Duodenal mucosa (tissue), 2 donors: ENCODE data around the gene VKORC1L1.
"Not testable (repeated sequence)": the region's sequence is repeated elsewhere in the genome, so short reads cannot be mapped to it uniquely, and the experiment has no call there.

ENCODE experiments used
- H3K27ac ChIP-seq: one replicate; pipeline ENCODE4 v1.7.0; 2013; ENCODE audit warnings: low read depth, low read length
- H3K27me3 ChIP-seq, 2 donors: one replicate each; pipeline ENCODE4 v1.7.0; 2013; ENCODE audit warnings: low read length in 2 of 2, control low read depth in 1 of 2; ENCODE audit not compliant: insufficient read depth in 2 of 2, control insufficient read depth in 1 of 2
- H3K36me3 ChIP-seq, 2 donors: one replicate each; pipeline ENCODE4 v1.7.0; 2013; ENCODE audit warnings: low read length in 2 of 2, control low read depth in 1 of 2; ENCODE audit not compliant: insufficient read depth in 2 of 2, control insufficient read depth in 1 of 2
- H3K4me1 ChIP-seq, 2 donors: one replicate each; pipeline ENCODE4 v1.7.0; 2013; ENCODE audit warnings: low read length in 2 of 2, control low read depth in 1 of 2; ENCODE audit not compliant: insufficient read depth in 2 of 2, control insufficient read depth in 1 of 2
- H3K4me3 ChIP-seq, 2 donors: one replicate each; pipeline ENCODE4 v1.7.0; 2013; ENCODE audit warnings: low read length in 2 of 2, low read depth in 1 of 2
- H3K9ac ChIP-seq, 2 donors: one replicate each; pipeline ENCODE4 v1.7.0; 2013; ENCODE audit warnings: low read length in 2 of 2, low read depth in 1 of 2
- H3K9me3 ChIP-seq, 2 donors: one replicate each; pipeline ENCODE4 v1.7.0; 2013; ENCODE audit warnings: low read length in 2 of 2, control low read depth in 1 of 2; ENCODE audit not compliant: control insufficient read depth in 1 of 2

Gene VKORC1L1

DNA sequence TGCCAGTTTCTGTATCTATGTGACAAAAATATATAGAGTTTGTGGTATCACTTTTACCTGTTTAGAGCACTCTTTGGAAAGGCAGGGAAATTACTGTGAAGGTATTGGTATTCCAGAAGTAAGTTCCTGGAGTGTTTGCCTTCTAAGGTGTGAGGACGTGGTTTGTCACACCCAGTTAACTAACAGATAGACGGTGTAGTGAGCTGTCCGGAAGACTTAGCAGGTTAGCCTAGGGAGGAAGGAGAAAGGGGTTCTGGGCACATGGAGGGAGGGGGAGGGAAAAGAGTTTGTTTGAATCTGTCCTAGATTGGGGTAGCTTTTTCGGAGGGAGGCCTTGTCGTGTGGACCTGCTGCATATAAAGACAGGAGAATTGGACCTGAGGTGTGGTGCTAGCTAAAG lies 7.4 kb downstream of the VKORC1L1 start:
- H3K27me3 ChIP-seq, H3K27ac ChIP-seq, H3K4me3 ChIP-seq, H3K9ac ChIP-seq, H3K9me3 ChIP-seq, H3K4me1 ChIP-seq, H3K36me3 ChIP-seq: not testable (repeated sequence)

DNA sequence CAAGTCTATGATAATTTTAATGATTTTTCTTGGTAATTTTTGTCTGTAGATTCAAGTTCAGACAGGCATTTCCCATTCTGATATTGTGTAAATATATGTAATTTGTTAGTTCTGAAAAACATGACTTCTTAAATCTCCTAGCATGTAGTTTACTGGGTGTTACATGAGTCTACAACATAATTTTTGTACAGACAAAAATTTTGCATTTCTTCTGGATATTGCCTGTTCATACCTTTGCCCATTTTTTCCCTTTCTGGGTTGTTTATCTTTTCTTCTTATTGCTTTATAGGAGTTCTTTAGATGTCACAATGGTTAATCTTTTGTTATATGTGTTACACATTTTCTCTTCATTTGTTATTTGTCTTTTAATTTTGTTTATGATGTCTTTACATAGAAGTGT lies 12.1 kb downstream of the VKORC1L1 start:
- H3K27ac ChIP-seq, H3K9ac ChIP-seq, H3K4me1 ChIP-seq, H3K9me3 ChIP-seq, H3K27me3 ChIP-seq, H3K4me3 ChIP-seq, H3K36me3 ChIP-seq: not testable (repeated sequence)

DNA sequence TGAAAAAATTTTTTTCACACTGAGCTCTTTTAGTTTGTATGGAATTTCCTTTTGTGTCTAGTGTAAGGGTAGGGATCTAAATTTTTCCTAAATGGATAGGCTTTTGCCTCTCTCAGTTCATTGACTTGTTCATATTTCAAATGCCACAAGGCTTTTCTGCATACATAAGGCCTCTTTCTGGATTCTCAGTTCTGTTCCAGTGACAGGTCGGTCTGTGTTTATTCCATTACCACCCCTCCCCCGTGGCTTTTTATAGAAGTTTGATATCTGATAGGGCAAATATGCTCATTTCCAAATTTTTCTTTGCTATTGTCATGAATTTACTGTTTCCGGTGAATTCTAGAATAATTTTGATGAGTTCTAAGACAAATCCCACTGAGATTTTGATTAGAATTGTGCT lies 12.7 kb downstream of the VKORC1L1 start:
- not testable (repeated sequence) for H3K27ac ChIP-seq, H3K4me3 ChIP-seq, H3K4me1 ChIP-seq, H3K27me3 ChIP-seq, H3K9me3 ChIP-seq, H3K9ac ChIP-seq, H3K36me3 ChIP-seq

DNA sequence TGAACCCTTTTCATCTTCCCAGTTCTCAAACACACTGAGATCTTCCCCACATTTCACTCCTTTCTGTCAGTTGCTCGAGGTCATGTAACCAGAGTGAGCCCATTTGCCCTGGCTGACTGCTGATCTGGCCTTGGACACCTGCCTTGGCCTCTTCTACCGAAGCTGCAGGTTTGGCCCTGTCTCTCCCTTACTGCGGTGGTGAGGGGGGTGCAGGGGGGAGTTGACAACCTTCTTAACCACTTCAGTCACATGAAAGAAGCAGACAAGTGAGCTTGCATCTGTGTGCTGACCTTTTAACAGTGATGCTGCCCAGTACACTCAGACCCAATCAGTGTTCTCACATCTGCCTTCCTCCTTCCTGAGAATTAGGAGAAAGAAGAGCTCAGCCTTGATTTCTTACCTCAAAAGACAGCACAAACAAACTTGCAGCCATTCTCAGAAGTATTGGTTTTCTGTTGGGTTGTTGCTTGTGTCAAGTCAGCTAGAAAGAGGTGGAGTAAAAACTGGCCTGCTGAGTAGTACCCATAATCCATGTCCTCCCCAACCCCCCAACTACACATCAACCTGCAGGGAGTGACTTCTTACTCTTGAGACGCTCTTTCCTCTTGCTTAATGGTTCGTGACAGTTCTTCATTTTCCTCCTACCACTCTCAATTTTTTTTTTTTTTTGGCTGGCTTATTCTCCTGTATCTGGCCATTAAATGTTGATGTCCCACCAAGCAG lies 15.7 kb downstream of the VKORC1L1 start:
- not testable (repeated sequence) for H3K27me3 ChIP-seq, H3K9ac ChIP-seq, H3K27ac ChIP-seq, H3K9me3 ChIP-seq, H3K4me3 ChIP-seq, H3K36me3 ChIP-seq, H3K4me1 ChIP-seq

DNA sequence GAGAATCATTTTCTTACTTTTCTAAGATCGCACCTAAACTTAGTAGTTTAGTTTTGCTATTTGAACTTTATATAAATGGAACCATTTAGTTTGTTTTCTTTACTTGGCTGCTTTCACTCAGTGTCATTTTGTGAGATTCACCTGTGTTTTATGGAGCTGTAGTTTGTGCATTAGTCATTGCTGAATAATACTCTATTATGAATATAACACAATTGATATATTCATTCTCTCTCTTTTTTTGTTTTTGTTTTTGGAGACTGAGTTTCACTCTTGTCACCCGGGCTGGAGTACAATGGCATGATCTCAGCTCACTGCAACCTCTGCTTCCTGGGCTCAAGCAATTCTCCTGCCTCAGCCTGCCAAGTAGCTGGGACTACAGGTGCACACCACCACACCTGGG lies 16.8 kb downstream of the VKORC1L1 start:
- H3K4me1 ChIP-seq, H3K27ac ChIP-seq, H3K27me3 ChIP-seq, H3K4me3 ChIP-seq, H3K36me3 ChIP-seq, H3K9ac ChIP-seq, H3K9me3 ChIP-seq: not testable (repeated sequence)

DNA sequence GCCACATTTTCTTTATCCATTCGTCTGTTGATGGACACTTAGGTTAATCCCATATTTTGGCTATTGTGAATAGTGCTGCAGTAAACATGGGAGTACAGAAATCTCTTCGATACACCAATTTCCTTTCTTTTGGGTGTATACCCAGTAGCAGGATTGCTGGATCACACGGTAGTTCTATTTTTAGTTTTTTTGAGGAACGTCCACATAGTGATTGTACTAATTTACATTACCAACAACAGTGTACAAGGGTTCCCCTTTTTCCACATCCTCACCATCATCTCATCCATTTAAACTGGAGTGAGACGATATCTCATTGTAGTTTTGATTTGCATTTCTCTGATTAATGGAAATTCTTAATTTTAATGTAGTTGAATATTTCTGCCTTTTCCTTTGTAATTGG lies 19.3 kb downstream of the VKORC1L1 start:
- H3K36me3 ChIP-seq = peaks cover 0 to 6% of the 10 kb centered on the region in 2 donors
- no peak overlapping the region for H3K27ac ChIP-seq
- no peaks in the 10 kb centered on the region for H3K9me3 ChIP-seq
- H3K4me3 ChIP-seq = no peak overlapping the region
- no peak overlapping the region for H3K9ac ChIP-seq
- peaks cover 0 to 3% of the 10 kb centered on the region in 2 donors for H3K4me1 ChIP-seq
- H3K27me3 ChIP-seq = no peaks in the 10 kb centered on the region

GRCh38 chr7:65892835-65893234 lies 20.0 kb downstream of the VKORC1L1 start:
- peaks cover 0 to 3% of the 10 kb centered on the region in 2 donors for H3K4me1 ChIP-seq
- H3K4me3 ChIP-seq = no peak overlapping the region
- H3K27me3 ChIP-seq = no peaks in the 10 kb centered on the region
- peaks cover 0 to 6% of the 10 kb centered on the region in 2 donors for H3K36me3 ChIP-seq
- no peak overlapping the region for H3K27ac ChIP-seq
- H3K9me3 ChIP-seq = no peaks in the 10 kb centered on the region
- no peak overlapping the region for H3K9ac ChIP-seq

DNA sequence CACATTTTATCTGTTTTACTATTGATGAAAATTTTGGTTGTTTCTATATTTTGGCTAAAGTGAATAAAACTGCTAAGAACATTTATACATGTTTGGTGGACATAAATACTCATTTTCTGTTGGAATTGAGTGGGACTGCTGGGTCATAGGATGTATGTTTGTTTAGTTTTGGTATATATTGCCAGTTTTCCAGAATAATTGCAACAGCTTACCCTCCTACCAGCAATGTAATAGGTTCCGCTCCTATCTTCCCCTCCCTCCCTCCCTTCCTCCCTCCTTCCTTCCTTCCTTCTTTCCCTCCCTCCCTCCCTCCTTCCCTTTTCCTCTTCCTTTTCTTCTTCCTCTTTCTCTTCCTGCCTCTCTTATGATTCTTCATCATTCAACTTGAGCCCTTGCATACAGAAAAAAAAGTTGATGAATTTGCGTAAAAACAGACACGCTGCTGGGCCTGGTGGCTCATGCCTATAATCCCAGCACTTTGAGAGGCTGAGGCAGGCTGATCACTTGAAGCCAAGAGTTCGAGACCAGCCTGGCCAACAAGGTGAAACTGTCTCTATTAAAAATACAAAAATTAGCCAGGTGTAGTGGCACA lies 23.5 kb downstream of the VKORC1L1 start:
- H3K27me3 ChIP-seq = no peaks in the 10 kb centered on the region
- H3K9me3 ChIP-seq = no peaks in the 10 kb centered on the region
- peaks cover 0 to 3% of the 10 kb centered on the region in 2 donors for H3K4me1 ChIP-seq
- no peak overlapping the region for H3K9ac ChIP-seq
- no peak overlapping the region for H3K27ac ChIP-seq
- H3K4me3 ChIP-seq = no peak overlapping the region
- H3K36me3 ChIP-seq = peaks cover 0 to 7% of the 10 kb centered on the region in 2 donors

DNA sequence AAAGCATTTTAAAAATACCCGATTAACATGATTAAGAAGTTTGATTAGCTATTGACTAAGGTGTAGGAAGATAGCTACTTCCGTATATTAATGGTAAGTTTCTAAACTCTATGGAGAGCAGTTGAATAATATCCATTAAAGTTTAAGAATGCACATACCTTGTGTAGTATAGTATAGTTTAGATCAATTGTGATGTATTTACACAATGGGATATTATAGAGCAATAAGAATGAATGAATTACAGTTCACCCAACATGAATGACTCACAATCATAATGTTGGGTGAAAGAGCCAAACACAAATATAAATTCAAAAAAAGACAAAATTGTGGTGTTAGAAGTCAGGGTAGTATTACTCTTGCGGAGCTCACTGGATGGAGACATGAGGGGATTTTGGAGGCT lies 24.4 kb downstream of the VKORC1L1 start:
- not testable (repeated sequence) for H3K36me3 ChIP-seq, H3K4me3 ChIP-seq, H3K9ac ChIP-seq, H3K4me1 ChIP-seq, H3K9me3 ChIP-seq, H3K27ac ChIP-seq, H3K27me3 ChIP-seq

DNA sequence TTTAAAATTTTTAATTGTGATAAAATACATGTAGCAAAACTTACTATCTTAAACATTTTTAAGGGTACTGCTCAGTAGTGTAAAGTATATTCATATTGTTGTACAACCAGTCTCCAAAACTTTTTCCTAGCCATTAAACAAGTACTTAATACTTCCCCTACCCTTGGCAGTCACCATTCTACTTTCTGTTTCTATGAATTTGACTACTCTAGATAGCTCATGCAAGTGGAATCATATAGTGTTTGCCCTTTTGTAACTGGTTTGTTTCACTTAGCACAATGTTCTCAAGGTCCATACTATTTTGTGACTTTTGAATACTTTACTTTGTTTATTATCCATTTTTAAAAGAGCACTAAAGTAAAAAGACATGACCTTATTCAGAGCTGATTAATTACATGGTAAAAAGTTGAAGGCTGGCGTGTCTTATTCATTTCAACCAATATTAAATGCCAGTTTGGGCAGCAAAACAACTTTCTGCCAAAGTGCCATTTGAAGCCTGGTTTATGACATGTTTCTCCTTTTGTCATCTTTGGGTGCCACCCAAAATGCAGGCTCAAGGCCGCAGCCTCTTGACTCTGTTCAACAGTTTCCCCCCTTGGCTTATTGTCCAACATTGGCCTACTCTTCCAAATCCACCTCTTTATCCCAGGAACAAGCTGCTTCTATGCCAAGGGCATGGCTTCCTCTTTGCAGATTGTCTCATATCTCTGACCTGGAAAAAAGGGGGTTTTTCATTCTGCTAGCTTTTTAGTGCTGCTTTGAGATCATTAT lies 26.0 kb downstream of the VKORC1L1 start:
- not testable (repeated sequence) for H3K9me3 ChIP-seq, H3K27me3 ChIP-seq, H3K36me3 ChIP-seq, H3K27ac ChIP-seq, H3K4me1 ChIP-seq, H3K9ac ChIP-seq, H3K4me3 ChIP-seq
